GM18507 (cell line): Measurements from ENCODE around the gene MRPS26.
"Not testable (repeated sequence)": the region's sequence is repeated elsewhere in the genome, so short reads cannot be mapped to it uniquely, and the experiment has no call there.

Experiments used
- DNase-seq: peaks from one replicate; pipeline ENCODE4 v3.0.0; 2011; ENCODE audit warnings: low read depth; ENCODE audit not compliant: insufficient read length; ENCODE audit errors: extremely low spot score
- FAIRE-seq: peaks from 2 replicates; lab custom pipeline; 2011; peaks lifted over from hg19 to GRCh38; lab: Jason Lieb, UNC

Gene MRPS26

GRCh38 chr20:3040086-3040485 is 5.8 kb upstream of the MRPS26 start:
- no peak for FAIRE-seq
- DNase-seq = no peak

- FAIRE-seq = no peak
- no peak for DNase-seq
Observed at GRCh38 chr20:3041854-3042409, 3.9 kb upstream of the MRPS26 start.

- no peak for DNase-seq
- no peak for FAIRE-seq
Observed at GRCh38 chr20:3042625-3043024, 3.2 kb upstream of the MRPS26 start.

- FAIRE-seq (no peak), DNase-seq (no peak)
Observed at GRCh38 chr20:3043322-3043721, 2.5 kb upstream of the MRPS26 start, which contains the start of gene GNRH2. TSS of gene GNRH2 (plus strand) at chr20:3043622. CDS start at chr20:3044415, 793 bp downstream.

GRCh38 chr20:3044336-3044965 is 1.4 kb upstream of the MRPS26 start:
- DNase-seq (no peak), FAIRE-seq (no peak)

- no peak for FAIRE-seq
Observed at GRCh38 chr20:3045042-3045815, 623 bp upstream of the MRPS26 start.

GRCh38 chr20:3046677-3047462 is 1.0 kb downstream of the MRPS26 start:
- DNase-seq = no peak

More at GRCh38 chr20:3045042-3045815, 623 bp upstream of the MRPS26 start:
- peak; percentile 64 for DNase-seq

GRCh38 chr20:3047486-3048419 is 1.9 kb downstream of the MRPS26 start:
- DNase-seq (no peak), FAIRE-seq (no peak)

More at GRCh38 chr20:3046677-3047462, 1.0 kb downstream of the MRPS26 start:
- FAIRE-seq = peak; percentile 12

- FAIRE-seq (no peak), DNase-seq (no peak)
Observed at GRCh38 chr20:3051385-3052019, 5.7 kb downstream of the MRPS26 start.

GRCh38 chr20:3059489-3059888 is 13.6 kb downstream of the MRPS26 start:
- no peak for DNase-seq
- FAIRE-seq = no peak

- DNase-seq, FAIRE-seq: not testable (repeated sequence)
Observed at GRCh38 chr20:3064119-3064518, 18.3 kb downstream of the MRPS26 start.

GRCh38 chr20:3067139-3068014 is 21.5 kb downstream of the MRPS26 start:
- FAIRE-seq = no peak

GRCh38 chr20:3068075-3068474 is 22.2 kb downstream of the MRPS26 start:
- no peak for DNase-seq
- peak; percentile 88 for FAIRE-seq

More at GRCh38 chr20:3067139-3068014, 21.5 kb downstream of the MRPS26 start:
- DNase-seq = no peak

- DNase-seq (no peak), FAIRE-seq (no peak)
Observed at GRCh38 chr20:3068986-3069900, 23.4 kb downstream of the MRPS26 start.

- FAIRE-seq (no peak), DNase-seq (no peak)
Observed at GRCh38 chr20:3070725-3071124, 24.9 kb downstream of the MRPS26 start.

GRCh38 chr20:3071266-3071609 is 25.4 kb downstream of the MRPS26 start:
- no peak for FAIRE-seq

More at GRCh38 chr20:3071266-3071609, 25.4 kb downstream of the MRPS26 start:
- no peak for DNase-seq
